ENCODE data around the gene TNRC18.
"Not testable (repeated sequence)": the region's sequence is repeated elsewhere in the genome, so short reads cannot be mapped to it uniquely, and the experiment has no call there.

The TNRC18 gene

DNA sequence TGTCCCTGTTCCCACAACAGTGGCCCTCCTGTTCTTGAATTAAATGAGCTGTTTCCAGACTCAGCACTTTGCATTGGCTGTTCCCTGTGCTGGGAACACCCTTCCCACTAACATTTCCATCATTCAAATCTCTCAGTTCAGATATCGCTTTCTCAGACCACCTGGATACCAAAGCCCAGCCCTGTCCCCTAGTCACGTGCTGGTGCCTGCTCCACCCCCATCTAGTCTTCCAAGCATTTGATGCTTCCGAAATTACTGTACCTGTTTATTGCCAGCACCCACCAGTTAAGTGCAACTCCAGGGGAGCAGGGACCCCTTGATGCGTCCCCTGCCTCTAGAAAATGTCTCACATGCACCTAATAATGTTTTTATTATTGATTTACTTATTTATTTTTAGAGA lies 143.9 kb downstream of the TNRC18 start:
- in situ Hi-C loops (cut with HindIII; ENCODE audit: low sequenced_read_pairs) = no loop called here

- in situ Hi-C loops (cut with HindIII; ENCODE audit: low sequenced_read_pairs) = no loop called here
These were observed 144.9 kb downstream of the TNRC18 start for GRCh38 chr7:5278766-5279165.

- in situ Hi-C loops (cut with HindIII; ENCODE audit: low sequenced_read_pairs) = no loop called here
These were observed 147.0 kb downstream of the TNRC18 start for GRCh38 chr7:5276611-5277010.

GRCh38 chr7:5276123-5276522 lies 147.5 kb downstream of the TNRC18 start:
- in situ Hi-C loops (cut with HindIII; ENCODE audit: low sequenced_read_pairs) = not testable (repeated sequence)

- in situ Hi-C loops (cut with HindIII; ENCODE audit: low sequenced_read_pairs) = not testable (repeated sequence)
These were observed 148.1 kb downstream of the TNRC18 start for GRCh38 chr7:5275510-5275909.

DNA sequence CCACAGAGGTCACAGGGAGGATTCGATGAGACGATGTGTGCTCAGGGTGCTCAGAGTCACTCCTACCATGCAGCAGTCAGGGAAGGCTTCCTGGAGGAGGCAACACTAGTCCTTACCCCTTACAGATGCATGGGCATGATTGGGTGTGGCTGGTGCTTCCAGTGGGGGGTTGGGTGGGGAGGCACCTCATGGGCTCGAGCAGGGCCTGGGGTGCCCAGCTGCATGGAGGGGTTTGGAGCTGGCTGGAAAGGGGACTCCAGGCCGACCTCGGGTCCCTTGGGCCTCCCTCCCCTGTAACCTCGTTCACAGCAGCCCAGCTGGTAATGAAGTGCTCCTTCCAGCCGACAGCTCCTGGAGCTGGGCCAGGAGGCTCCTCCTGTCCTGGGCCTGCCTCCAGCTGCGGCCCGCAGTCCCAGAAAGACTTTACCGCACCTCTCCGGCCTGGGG lies 148.6 kb downstream of the TNRC18 start:
- in situ Hi-C loops (cut with HindIII; ENCODE audit: low sequenced_read_pairs) = not testable (repeated sequence)

- in situ Hi-C loops (cut with HindIII; ENCODE audit: low sequenced_read_pairs) = no loop called here
These were observed 149.2 kb downstream of the TNRC18 start for GRCh38 chr7:5274441-5274840.

DNA sequence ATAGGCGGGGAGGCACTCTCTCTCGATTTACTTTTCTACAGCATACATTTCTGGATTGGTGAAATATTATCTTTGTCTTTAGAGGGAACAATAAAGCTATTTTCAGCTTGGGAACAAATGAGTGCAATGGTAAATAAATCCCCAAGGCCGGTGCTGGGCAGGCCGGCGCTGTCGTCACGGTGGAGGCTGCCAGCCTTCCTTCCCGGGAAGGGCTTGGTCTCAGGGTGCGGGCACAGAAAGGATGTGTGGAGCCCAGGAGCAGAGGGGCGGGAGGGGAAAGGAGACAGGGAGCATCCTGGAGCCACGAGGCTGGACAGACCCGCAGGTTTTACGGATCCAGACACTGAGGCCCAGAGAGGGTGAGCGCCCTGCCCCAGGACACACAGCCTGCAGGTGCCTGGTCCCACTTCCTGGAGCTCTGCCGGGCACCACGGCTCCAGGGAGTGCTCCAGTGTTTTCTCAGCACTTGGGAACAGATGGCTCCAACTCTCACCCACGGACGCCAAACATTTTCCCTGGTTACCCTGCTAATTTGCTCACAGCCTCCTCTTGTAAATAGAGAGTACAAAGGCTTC lies 149.7 kb downstream of the TNRC18 start:
- in situ Hi-C loops (cut with HindIII; ENCODE audit: low sequenced_read_pairs) = not testable (repeated sequence)

DNA sequence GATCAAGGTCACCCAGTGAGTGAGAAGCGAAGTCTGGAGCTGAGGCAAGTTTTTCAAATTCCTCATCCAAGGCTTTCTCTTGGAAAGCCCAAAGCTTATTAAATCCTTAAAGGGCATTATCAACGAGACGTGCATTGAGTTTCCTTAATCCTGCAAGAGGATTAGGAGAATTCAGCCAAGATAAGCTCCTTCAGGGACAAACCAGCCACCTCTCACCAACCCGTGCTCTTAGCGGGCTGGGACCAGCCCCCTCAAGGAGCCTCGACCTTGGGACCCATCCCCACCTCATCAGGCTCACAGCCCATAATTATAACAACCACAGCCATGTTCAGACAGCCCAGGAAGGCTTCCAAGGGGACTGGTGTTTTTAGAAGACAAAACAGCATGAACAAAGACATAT lies 152.8 kb downstream of the TNRC18 start:
- in situ Hi-C loops (cut with HindIII; ENCODE audit: low sequenced_read_pairs) = no loop called here

- in situ Hi-C loops (cut with HindIII; ENCODE audit: low sequenced_read_pairs) = not testable (repeated sequence)
These were observed 153.5 kb downstream of the TNRC18 start for GRCh38 chr7:5269992-5270657.

DNA sequence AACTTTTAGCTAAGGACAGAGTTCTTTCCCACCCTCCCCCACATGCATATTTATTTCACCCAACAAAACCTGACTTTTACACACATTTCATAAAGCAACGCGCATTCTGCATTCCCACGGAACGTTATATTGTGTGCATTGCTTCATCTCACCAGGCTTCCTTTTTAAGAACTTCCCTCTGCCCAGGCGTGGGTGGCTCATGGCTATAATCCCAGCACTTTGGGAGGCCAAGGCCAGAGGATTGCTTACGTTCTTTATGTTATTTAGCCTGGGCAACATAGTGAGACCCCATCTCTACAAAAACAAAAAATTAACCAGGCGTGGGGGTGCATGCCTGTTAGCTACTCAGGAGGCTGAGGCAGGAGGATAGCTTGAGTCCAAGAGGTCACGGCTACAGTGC lies 155.8 kb downstream of the TNRC18 start:
- in situ Hi-C loops (cut with HindIII; ENCODE audit: low sequenced_read_pairs) = not testable (repeated sequence)

DNA sequence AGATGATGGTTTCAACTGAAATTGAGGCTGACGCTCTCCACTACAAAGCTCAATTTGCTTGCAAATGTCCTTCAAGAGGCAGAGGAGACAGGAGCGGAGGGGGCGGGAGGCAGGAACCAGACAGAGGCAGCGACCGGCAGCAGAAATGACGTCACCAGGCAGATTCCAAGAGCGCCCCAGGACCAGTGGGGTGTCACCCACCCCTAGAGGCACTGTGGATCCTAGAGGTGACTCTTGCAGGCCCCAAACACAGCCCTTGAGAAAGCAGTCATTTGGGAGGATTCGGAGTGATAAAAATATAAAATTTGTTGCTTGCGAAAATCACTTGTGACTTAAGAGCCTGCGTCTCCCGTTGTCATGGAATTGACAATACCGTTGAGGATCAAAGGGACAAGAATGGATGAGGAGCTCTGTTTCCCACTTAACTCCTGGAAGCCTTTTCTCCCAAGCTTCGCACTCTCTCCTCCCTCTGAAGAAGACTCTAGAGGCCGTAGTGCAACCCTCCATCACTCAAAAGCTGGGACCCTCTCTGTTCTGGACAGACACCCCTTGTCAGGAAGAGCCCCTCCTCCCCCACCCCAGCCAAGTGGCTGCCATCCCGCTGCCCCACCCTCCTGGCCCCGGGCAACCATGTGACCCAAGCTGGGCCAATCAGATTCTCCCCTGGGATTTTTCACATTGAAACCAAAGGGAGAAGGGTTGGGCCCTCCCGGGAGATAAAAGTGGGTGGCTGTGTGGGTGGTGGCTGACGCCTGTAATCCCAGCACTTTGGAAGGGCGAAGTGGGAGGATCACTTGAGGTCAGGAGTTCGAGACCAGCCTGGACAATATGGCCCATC lies 157.2 kb downstream of the TNRC18 start:
- in situ Hi-C loops (cut with HindIII; ENCODE audit: low sequenced_read_pairs) = no loop called here

GRCh38 chr7:5265320-5266190 lies 158.1 kb downstream of the TNRC18 start:
- in situ Hi-C loops (cut with HindIII; ENCODE audit: low sequenced_read_pairs) = no loop called here

DNA sequence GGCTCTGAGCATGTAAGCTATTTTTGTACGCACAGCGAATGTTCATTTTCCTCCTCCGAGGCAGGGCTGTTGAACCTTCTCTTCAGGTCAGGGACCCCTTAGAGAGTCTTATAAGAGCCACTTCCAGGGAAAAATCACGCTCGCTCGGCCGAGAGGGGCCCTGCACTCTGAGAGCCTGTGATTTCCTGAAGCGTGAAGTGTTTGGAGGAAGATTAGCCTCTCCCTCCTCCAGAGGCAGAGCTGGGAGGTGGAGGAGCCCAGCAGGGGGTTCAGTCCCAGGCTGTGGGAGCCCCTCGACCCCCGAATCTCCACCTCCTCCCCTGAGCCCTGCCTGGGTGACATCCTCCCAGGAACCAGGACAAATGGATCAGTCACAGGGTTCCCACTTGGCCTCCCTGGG lies 160.6 kb downstream of the TNRC18 start:
- in situ Hi-C loops (cut with HindIII; ENCODE audit: low sequenced_read_pairs) = not testable (repeated sequence)

- in situ Hi-C loops (cut with HindIII; ENCODE audit: low sequenced_read_pairs) = not testable (repeated sequence)
These were observed 163.0 kb downstream of the TNRC18 start for GRCh38 chr7:5260530-5261068.

Data from DLD1 (cell line).